SHP77 treated with DMSO at 0.1 percent for 48 hours (cell line): Measurements from ENCODE around the gene NT5C.

Source experiments
- DNase-seq: peaks from one replicate; lab custom pipeline; 2025; lab: John Stamatoyannopoulos, UW

The NT5C gene

DNA sequence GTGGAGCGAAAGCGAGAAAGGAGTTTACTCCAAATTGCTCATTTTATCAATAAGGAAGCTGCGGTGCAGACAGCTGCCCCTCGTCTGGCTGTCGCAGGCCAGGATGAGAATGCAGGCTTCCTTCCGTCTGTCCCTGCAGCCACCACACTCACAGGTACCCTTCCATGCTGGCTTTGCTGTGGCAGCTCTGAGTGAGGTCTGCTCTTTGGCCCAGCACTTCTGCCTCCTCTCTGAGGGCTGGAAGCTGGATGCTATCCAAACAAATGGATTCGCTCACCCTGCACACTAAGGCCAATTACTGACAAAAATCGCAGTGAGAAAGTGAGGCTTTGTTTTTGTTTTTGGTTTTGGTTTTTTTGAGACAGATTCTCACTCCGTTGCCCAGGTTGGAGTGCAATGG, 14.8 kb downstream of the NT5C start:
- no peak for DNase-seq

DNA sequence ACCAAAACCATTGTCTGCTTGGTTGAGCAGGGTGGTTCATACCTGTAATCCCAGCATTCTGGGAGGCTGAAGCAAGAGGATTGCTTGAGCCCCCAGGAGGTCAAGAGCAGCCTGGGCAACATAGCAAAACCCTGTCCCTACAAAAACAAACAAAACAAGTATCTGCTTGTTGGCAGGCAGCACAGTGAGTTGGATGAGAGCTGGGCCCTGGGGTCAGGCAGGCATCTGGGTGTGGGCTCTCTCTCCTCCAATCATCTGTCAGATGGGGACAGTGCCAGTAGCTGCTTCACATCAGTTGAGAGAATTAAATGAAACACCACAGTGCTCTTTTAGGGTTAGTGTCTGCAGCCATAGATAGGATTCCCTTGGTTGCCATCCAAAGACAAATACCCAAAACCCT, 16.0 kb downstream of the NT5C start:
- no peak for DNase-seq

DNA sequence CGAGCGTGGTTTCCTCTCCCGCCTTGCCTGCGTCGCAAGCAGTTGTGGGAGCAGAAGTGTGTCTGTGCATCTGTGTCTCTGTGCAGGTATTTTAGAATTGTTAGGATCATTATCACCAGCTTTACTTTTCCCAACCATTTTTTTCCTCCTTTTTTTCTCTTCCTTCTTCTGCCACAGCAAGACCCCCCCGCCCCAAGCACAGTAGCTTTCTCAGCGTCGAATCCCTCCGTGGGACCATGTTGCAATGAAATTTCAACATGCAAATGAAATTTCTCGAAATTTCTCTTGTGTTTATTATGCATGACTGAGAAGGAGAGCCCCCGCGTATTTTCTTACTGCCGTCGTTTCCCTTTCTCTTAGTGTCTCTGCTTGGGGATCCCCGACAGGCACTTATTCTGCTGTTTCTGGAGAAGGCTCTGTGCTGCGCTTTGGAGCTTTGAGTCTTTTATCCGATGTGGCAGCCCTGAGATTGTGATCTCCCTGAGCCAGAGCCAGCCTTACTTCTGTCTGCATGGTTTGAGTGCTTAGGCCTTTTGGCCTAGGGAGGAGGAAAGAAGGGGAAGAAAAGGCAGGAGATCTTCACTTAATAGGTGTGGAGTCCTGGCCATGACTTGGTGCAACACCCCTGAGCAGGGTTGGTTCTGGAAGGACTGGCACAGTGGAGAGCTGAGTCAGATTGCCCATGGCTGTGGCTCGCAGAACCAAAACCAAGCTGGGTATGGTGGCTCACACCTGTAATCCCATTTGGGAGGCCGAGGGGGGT, 16.8 kb downstream of the NT5C start:
- DNase-seq = no peak

GRCh38 chr17:75113798-75114551, 17.6 kb downstream of the NT5C start:
- peak; percentile 83 for DNase-seq

GRCh38 chr17:75111777-75112335, 19.7 kb downstream of the NT5C start:
- no peak for DNase-seq

GRCh38 chr17:75110234-75110937, 21.2 kb downstream of the NT5C start:
- no peak for DNase-seq

GRCh38 chr17:75109407-75110233, 21.9 kb downstream of the NT5C start, which contains the start of gene ARMC7:
Gene ARMC7, plus strand, starts transcription at chr17:75109969. Its CDS starts 320 bp downstream, at chr17:75110289.
- peak; percentile 91 for DNase-seq

DNA sequence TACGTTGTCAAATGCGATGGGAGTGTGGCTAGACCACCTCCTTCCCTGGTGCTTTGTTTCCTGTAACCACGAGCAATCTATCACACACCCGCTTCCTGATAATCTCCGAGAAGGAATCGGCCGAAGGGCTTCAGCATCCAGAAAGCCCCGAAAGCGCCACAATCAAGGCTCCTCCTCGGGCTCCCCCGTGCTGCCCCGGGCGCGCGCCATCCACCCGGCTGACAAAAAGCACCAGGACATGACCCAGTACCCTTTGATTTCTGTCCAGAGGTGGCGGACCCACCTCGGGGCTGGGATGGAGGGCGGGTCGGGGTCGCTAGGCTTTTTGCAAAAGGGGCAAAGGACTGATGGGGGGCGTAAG, 22.5 kb downstream of the NT5C start:
- no peak for DNase-seq

DNA sequence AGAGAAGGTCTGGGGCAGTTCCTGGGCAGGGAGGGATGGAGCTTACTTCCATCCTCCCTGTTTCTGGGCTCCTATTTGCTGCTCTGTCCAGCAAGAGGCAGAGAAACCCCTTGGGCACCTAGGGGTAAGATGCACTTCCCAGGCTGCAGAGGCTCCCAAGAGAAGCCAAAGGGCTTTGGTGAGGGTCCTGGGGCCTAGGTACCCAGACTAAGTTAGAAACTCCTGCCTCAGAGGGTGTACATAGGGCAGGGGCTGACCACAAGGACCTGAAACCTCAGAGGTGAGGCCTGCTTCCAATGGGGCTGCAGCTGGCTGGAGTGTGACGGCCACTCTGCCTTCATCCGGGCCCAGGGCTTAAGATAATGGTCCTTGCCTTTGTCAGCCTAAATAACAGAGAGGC, 23.3 kb downstream of the NT5C start:
- no peak for DNase-seq

- DNase-seq = peak; percentile 70
Observed at GRCh38 chr17:75105126-75106080, 26.1 kb downstream of the NT5C start.

- no peak for DNase-seq
Observed at GRCh38 chr17:75103601-75104554, 27.7 kb downstream of the NT5C start.

DNA sequence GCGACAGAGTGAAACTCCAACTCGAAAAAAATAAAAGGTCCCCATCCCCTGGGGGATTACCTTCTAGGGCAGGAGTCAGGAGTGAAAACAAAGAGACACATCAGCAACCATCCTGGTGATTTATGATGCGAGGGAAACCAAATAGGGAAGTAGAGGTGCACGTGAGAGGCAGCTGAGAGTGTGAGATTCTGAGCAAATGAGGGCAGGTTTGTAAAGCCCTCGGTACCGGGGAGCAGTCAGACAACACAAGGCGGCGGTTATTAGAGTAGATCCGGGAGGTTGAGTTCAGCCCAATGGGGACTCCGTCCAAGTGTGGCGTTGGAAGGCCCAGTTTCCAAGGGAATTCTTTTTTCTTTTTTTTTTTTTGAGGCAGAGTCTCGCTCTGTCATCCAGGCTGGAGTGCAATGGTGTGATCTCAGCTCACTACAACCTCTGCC, 29.1 kb downstream of the NT5C start:
- DNase-seq = no peak

DNA sequence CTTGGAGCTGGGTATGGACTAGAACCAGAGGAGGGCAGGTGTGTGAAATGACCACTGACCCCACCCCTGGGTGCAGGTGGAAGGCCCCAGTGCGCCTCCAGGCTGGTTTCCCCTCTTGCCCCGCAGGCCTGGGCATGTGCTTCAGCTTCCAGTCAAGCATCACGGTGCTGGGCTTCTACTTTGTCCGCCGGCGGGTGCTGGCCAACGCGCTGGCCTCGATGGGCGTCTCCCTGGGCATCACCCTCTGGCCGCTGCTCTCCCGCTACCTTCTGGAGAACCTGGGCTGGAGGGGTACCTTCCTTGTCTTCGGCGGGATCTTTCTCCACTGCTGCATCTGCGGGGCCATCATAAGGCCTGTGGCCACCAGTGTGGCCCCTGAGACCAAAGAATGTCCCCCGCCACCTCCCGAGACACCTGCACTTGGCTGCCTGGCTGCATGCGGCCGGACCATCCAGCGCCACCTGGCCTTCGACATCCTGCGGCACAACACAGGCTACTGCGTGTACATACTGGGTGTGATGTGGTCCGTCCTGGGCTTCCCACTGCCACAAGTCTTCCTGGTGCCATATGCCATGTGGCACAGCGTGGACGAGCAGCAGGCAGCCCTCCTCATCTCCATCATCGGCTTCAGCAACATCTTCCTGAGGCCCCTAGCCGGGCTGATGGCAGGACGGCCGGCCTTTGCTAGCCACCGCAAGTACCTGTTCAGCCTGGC, 31.5 kb downstream of the NT5C start:
- no peak for DNase-seq

GRCh38 chr17:75098861-75099260, 32.7 kb downstream of the NT5C start:
- no peak for DNase-seq

GRCh38 chr17:75097865-75098264, 33.7 kb downstream of the NT5C start:
- peak; percentile 13 for DNase-seq

GRCh38 chr17:75096082-75096625, 35.4 kb downstream of the NT5C start:
- DNase-seq = no peak

DNA sequence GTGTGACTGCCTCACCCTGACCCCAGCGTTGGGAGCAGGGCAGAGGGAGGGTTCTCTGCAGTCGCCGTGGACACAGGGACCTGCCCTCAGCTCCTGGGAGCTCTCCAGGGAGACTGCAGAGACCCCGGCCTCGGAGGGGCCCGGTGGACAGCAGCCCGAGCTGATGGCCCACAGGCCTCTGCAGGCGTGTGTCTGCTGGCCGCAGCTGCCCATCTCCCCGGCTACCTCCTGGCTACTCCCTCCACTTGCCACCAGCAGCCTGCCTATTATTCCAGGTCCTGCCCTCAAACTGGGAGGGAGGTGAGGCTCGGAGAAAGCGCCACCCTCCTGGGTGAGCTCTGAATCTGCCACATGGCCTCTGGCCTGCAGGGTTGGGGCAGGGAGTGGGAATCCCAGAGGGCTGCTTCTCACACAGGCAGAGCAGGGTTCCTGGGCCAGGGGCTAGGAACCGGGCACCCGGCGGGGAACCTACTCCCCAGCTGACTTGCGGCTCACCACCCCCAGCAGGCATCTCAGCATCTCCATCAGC, 36.6 kb downstream of the NT5C start:
- no peak for DNase-seq

- DNase-seq = no peak
Observed at GRCh38 chr17:75093548-75094158, 37.9 kb downstream of the NT5C start.
